HG03097 (cell line): ENCODE measurements around the gene CHD1L.
A peak's percentile ranks its signal among the peaks of the same experiment; 100 is the strongest.
"Not testable (repeated sequence)": the region's sequence is repeated elsewhere in the genome, so short reads cannot be mapped to it uniquely, and the experiment has no call there.

Experiments used
- ATAC-seq: cut with Tn5 transposase; IDR thresholded peaks from one replicate; pipeline ENCODE4 v1.9.1; 2021; ENCODE audit not compliant: unreplicated experiment, low FRiP score

The CHD1L gene

DNA sequence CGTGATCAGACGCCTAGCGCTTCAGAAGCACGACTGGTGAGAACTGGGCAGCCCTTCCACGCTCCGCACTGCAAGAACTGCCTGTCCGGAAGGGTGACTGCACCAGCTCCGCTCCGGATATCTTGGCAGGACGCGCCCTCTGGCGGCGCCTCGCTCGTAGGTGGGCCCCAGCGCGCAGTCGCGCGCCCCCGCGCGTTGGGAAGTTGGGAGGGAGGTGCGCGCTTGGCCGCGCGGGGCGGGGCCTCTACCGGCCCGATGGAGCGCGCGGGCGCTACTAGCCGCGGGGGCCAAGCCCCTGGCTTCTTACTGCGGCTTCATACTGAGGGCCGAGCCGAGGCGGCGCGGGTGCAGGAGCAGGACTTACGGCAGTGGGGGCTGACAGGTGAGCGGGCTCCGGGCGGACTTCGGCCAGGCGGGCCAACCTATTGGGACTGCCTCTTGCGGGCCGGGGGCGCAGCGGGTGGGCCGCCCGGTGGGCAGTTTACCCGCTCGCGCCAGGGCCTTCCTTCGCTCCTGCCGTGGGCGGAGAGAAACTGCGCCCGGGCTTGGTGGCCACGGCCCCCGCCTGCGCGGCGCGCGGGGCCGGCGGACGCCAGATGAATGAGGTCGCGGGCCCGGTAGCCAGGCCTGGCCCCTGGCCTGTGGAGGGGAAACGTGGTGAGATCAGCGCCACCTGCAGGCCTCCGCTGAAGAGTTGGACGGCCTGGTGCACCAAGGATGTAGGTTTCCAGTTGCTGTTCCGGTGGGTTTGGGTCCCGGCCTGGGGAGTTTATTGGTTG lies at the start of gene CHD1L:
Gene CHD1L (plus strand): TSS at position 236 of the 779 bp plus-strand sequence. CDS start 20 bp downstream, at position 256.
- ATAC-seq = peak; percentile 89

DNA sequence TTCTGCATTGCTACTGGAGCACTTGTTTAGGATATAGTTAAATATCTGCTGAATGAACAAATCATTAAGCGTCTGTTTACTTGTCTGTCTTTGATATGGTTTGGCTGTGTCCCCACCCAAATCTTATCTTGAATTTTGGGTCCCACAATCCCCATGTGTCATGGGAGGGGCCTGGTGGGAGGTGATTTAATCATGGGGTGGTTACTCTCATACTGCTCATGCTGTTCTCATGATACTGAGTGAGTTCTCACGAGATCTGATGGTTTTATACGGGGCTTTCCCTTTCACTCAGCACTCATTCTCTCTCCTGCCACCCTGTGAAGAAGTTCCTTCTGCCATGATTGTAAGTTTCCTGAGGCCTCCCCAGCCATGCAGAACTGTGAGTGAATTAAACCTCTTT lies 45.2 kb upstream of the CHD1L start:
- ATAC-seq = not testable (repeated sequence)

DNA sequence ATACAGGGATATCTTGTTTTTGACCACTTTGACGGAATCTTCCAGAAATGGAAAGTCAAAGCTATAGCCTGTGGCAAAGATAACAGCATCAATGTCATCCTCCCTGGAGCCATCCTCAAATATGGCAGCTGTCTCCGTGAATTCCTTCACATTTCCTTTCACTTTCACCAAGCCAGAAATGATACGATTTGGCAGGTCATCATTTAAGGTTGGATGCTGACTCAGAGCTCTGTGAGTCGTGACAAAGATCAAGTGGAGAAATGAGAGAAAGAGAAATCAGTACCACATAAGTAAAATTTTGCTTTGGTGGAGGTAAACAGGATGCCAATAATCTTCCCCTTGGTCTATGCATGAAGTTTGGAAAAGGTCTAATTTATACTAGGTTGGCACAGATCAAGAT lies 41.2 kb upstream of the CHD1L start:
- ATAC-seq = no peak

DNA sequence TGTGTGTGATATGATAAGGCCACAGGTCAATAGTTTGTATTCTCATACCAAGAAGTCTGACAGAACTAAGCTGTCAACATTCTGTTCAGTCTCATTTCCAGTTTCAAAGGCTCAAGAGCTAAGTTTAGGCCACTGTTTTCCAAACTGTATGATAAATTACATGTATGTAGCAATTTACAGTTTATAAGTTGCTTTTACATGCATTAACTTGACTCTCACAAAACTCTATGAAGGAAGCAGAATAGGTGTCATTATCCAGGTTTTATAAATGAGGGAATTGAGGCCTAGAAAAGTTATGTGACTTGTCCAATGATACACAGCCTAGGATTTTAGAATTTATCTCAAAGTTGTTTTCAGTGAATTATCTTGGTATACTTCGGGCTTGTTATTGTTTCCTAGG lies 40.7 kb upstream of the CHD1L start:
- no peak for ATAC-seq

DNA sequence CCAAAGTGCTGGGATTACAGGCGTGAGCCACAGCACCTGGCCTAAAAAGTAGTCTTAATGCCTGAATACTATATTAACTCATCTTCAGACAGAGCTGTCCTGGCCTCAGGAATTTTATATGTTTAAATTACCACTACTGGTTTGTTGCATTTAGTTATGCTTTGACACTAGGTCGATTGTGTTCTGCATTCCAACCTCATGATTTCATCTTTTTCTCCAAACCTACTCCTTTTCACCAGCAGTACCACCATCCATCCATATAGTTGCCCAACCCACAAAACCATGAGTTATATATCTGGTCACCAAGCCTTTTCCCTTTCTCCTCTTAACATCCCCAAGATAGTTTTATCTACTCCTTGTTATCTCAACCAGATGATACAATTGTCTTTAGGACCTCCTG lies 39.9 kb upstream of the CHD1L start:
- ATAC-seq = no peak

DNA sequence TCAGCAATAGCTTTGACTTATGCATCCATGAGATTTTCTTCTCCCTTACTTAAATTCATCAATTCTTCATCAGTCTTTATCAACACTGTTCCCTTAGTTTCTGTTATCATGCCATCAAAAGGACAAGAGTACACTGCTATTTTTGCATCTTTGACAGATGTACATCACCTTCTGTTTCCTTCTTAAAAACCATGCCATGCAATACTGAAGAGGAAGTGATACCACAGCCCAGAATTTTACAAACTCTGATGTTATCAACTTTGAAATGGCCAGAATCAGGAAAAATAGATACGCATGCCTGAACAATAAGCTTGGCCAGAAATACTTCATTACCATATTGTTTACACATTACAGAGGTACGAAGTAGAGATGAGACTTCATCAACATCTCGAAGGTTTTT lies 38.4 kb upstream of the CHD1L start:
- ATAC-seq = no peak

DNA sequence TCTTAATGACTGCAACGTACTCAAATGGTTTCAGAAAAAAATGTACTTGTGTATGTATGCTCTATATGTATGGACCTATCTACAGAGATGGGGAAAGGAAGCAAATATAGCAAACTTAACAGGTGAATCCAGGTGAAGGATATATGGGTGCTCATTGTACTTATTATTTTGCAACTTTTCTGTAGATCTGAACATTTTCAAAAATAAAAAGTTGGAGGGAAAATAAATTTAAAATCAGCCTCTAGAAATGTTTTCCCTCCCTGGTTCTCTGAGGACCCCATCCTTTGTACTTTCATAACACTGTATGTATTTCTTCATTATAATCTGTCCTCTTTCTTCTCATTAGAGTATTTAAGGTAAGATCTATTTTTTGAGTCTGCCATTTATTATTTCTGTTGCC lies 35.3 kb upstream of the CHD1L start:
- ATAC-seq = no peak

DNA sequence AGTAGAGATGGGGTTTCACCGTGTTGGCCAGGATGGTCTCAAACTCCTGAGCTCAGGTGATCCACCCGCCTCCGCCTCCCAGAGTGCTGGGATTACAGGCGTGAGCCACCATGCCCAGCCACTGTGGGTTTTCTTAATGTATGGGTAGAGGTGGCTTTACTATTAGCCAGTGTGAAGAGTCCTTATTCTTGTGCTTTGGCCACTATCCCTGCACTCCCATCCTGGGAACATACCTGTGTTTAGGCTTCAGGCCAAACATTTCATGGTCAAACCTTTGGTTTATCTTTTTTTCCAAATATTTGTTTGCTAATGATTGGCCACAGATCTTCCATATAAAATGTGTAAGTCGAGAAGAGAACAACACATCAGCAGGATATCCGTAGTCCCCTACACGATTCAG lies 33.9 kb upstream of the CHD1L start:
- ATAC-seq = no peak

DNA sequence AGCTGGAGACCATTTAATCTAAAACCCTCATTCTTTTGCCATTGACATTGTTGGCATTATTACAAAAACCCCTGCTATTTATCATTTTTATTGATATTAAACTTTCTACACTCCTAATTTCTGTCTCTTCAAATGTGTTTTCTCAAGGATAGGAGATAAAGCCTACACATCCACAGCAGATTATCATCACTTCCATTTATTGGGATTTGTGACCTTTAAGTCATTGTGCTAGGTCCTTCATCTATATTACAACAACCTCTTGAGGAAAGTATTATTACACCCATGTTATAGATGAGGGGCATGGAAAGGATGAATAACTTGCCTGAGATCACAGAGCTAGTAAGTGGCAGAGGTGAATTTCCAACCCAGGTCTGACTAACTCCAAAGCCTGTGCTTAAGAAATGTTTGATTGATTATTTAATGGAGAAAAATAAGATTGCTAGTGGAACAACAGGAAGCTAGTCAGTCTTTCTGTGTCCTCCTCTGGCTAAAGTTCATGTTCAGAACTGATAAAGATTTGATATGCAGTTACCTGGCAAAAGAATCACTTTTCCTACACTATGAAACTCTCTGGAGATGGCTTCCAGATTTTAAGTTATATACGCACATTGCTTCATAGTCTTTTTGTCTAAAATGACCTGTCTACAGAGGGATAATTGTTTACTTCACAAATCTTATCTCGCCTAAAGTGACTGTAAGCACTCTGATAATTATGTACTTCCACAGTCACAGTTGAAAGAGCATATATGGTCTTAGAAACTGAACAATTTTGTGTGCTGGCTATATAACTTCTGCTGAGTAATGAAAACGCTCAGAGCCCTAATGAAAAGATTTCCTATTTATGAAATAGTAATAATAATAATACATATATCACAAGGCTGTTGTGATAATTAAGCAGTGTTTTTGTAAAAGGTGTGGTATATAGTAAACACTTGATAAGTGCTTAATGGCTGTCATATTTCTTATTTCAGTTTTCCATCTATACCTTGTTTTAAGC lies 32.4 kb upstream of the CHD1L start:
- ATAC-seq = no peak

DNA sequence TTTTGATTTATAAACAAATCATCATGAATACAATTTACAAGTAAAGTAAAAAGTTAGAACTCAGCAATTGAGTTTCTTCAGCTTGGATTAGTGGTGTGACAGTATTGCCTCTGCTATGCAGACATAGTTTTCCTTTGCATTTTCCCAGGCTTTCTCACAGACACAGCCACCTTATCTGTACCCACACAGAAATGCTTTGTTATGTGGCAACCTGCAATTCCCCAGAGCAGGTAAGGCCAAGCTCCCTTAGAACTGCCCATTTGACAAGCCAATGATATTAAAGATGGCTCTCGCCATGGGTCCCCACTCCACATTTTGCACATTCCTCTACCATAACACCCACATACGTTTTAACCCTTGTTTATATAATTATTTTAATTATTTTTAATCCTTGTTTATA lies 31.5 kb upstream of the CHD1L start:
- no peak for ATAC-seq

DNA sequence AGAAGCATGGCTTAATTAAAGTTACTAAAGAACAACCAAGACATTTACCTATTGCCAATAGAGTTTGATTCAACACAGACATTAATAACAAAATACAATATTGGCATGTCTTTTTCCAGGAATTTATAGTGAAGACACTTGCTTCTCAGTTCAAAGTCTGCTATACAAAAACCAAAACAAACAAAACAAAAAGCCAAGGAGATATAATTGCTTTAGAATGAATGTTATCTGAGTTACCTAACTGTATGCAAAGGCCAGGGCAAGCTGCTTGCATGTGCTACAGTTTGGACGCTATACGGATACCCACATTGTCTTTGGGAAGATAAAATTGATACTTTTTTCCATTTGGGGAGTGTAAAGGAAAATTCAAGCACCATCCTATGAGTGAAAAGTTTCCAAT lies 30.9 kb upstream of the CHD1L start:
- no peak for ATAC-seq

DNA sequence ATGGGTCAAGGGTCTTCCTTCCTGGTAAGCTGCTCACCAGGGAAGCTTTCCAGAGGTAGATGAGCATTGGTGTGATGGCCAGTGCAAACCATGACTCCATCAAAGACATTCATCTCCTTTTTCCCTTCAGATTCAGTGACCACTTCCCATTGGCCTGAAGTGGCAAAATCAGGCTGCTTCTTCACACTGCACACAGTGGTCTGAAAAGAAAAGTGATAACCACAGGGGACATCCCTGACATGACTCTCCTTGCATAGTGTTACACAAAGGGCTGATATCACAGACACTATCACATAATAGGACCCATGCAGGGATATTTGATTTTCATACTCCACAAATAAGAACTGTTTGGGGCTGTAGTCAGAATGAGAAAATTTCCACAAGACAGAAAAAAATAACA lies 29.2 kb upstream of the CHD1L start:
- ATAC-seq = no peak

DNA sequence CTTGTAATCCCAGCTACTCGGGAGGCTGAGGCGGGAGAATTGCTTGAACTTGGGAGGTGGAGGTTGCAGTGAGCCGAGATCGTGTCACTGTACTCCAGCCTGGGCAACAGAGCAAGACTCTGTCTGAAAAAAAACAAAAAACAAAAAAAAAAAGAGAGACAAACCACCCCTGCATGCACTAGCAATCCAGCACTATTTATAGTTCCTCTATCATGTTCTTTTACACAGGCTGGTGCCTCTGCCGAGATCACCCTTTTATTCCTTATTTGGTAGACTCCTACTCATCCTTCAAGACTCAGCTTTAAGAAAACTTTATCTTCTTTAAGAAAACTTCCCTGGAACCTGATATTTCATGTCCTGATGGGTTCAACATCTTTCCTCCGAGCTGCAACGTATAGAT lies 28.2 kb upstream of the CHD1L start:
- ATAC-seq = no peak

DNA sequence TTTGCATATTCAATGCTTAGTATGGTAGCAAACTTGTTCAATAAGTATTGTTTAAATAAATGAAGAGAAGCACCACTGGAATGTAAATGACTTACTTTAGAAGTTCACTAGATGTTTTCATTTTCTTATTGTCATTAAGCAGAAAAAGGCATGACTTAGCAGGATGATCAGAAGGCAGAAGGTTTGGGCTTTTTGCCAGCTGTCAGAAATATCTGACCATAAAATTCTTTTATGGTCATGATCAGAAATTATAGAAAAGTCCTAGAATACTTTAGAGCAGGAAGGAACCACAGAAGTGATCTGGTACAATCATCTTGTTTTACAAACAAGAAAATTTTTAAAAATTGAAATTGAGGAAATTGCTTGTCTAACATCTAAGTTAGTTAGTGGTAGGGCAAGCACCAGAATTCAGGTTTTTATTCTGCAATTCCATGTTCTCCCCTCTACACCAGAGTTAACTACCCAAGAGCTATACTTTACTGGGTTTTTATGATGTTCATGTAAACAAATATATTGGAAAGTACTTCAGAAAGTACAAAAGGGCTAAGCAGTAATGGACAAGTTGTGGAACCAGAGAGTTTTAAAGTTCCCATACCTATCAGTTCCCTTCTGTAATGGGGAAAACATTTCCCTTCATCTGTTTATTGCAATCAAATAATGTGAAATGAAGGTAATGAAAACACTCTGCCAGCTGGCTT lies 27.5 kb upstream of the CHD1L start:
- ATAC-seq = no peak

DNA sequence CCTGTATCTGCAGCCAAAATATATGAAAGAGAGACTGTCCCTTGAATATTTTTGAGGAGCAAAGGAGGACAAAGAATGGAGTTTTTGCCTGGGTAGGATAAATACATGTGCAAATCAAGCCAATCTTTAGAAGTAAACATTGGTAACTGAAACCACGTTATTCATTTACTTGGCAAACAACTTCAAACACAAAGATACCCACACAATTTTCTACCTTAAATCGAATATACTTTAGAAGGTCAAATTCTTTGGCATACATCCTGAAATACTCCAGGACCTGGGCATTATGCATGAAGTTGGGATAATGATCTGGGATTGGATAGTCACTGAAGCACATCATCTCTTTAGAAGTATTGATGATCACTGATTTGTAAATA lies 27.0 kb upstream of the CHD1L start:
- ATAC-seq = no peak

DNA sequence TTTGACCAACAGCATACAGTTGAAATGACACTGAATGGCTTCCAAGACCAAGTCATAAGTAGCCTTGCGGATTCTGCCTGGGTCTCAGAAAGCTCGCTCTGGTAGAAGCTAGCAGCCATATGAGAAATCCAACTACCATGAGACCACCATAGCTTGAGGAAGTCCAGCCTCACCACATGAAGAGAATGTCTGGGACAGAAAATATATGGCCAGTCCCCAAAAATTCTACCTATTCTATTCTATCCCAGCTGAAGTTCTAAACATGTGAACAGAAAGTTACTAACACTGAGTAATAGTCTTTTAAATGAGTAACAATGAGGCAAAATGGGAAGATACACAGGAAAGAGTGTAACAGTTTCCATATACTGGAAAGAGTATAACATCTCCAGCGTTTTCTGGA lies 26.4 kb upstream of the CHD1L start:
- no peak for ATAC-seq

DNA sequence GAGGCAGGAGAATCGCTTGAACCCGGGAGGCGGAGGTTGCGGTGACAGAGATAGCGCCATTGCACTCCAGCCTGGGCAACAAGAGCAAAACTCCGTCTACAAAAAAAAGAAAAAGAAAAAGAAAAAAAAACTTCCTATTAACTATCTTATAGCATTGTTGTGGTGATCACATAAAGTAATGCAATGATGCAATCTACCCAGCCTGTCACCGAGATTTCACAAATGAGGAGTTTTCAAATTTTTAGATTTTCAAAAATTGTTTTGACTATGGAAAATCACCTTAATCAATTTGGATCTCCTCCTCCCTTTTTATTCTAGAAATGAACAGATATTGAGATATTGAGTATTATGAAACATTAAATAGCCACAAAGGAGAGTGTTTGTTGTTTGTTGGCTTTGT lies 25.3 kb upstream of the CHD1L start:
- no peak for ATAC-seq

DNA sequence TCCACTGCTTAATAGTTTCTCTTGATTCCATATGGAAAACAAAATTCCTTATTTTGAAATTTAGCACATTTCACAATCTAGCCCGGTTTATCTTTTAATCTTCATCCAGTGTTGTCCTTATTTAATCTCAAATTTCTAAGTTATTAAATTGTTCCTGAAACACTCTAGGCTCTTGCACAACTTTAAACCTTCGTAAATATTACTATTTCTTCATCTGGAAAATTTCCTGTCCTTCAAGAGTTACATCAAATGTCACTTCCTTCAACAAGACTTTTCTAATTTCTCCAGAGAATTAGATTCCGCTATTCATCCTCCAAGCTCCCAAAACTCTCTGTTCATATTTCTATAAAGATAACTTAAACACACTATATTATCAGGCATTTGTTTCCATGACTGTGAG lies 23.9 kb upstream of the CHD1L start:
- ATAC-seq = no peak

DNA sequence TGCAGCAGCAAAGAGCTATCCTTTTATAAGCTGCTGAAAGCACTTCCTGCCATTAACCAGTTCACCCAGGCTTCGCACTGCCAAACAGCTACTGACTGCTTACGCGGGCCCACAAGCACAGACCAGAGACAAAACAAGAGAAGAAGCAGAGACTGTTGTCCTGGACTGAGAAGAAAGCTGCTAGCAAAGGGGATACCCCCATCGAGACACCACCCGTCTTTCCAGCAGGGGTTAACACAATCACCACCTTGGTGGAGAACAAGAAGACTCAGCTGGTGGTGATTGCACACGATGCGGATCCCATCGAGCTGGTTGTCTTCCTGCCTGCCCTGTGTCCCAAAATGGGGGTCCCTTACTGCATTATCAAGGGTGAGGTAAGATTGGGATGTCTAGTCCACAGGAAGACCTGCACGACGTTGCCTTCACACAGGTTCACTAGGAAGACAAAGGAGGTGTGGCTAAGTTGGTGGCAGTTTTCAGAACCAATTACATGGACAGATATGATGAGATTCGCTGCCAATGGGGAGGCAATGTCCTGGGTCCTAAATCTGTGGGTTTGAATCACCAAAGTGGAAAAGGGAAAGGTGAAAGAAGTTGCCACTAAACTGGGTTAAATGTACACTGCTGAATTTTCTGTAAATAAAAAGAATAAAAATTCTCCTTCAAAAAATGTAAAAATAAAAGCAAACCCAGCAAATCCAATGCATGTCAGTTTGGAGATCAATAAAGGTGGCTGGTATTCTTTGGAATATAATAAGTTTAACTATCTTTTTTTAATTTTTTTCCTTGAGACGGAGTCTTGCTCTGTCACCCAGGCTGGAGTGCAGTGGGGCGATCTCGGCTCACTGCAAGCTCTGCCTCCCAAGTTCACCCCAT lies 18.5 kb upstream of the CHD1L start:
- no peak for ATAC-seq

DNA sequence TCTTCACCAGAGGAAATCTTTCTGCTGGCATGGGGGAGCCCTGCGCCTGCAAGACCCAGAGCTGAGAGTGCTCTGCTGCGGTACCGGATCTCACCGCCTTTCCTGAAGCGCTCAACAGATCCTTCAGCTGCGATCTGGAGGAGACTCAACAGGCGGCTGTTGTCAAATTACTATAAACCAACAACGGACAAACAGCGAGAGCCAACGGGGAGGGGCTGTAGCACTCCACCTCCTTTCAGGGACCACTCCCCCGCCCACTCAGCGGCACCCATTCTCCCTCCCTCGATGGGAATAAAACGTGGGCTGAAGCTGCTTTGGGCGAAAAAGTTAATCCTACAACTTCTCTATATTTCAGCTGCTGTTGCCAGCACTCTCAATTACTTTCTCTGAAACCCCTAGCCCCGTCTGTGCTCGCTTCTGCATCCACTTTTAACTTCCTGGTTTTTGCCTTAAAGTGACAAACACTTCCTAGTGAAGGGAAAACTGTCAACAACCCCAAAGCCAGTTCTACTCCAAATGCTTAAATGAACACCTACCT lies 17.2 kb upstream of the CHD1L start, which contains the start of gene FMO5:
Gene FMO5 (minus strand): TSS at position 147 of the 538 bp plus-strand sequence. CDS start 310 bp downstream, outside the sequence.
- ATAC-seq = peak; percentile 37
